Head of caudate nucleus (tissue), 42 donors: Measurements from ENCODE around the gene TIAM2.

Experiments
- DNase-seq, 42 donors: peaks; one replicate each; pipeline versions ENCODE4 v3.0.0 to v3.0.0-alpha.2; 2020 to 2021; ENCODE audit warnings: mixed read lengths in 7 of 42
- intact Hi-C: fragments of 100-400 bp; cut with DNase I; formaldehyde crosslinking; loops from one replicate; pipeline ENCODE4 v1.15.0; 2022

Gene TIAM2

GRCh38 chr6:155045561-155046404 lies 50.7 kb downstream of the TIAM2 start:
- peak in 2 of 42 donors; percentile 32 to 35 for DNase-seq
- intact Hi-C loops: no loop called here

DNA sequence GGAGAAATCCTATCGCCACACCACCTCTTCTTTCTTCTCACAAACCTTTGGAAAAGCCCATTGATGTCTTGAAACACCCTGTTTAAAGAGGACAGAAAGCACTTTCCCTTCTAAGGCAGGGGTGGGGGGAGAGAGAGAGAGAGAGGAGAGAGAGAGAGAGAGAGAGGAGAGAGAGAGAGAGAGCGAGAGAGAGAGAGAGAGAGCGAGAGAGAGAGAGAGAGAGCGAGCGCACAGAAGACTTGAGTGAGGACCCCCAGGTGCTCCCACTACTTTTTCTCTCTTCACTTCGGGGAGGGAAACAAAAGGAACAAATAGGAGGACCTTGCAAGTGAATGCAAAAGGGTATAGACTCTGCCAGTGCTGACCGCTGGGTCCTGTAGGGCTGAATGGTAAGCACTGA lies 52.4 kb downstream of the TIAM2 start:
- intact Hi-C loops: no loop called here
- DNase-seq: peak in 1 of 42 donors; percentile 4

GRCh38 chr6:155050311-155050710 lies 55.2 kb downstream of the TIAM2 start:
- peak in 2 of 42 donors; percentile 7 to 30 for DNase-seq
- intact Hi-C loops: no loop called here

DNA sequence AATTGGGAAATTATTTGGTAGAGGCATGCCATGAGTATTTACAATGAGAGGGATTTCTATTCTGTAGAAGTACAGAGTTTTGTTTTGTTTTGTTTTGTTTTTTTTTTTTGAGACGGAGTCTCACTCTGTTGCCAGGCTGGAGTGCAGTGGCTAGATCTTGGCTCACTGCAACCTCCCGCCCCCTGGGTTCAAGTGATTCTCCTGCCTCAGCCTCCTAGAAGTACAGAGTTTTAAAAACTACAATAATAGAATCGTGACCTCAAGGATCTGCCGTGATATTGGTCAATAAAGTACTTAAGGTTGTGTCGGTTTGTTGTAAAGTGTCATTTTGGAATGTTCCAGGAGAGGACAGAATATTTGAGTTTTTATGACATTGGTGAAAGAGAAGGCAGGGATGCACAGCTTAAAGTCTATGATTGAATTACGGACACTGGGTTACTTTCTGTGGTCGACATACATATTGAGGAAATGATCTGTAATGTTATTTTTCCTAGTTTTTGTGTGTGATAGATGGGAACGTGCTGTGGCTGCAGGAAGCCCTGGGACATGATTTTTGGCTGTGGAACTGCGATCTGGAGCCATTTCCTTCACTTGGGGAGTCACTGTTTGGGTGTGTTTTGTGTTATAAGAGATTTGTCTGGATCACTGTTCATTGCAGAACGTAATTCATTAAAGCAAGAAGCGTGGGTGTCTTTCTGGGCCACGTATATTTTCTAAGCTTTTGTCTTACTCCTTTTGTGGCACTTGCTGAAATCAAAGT lies 59.6 kb downstream of the TIAM2 start:
- intact Hi-C loops: no loop called here
- no peak for DNase-seq

- intact Hi-C loops: no loop called here
- DNase-seq: no peak
Measured at GRCh38 chr6:155055729-155056128, 60.6 kb downstream of the TIAM2 start.

DNA sequence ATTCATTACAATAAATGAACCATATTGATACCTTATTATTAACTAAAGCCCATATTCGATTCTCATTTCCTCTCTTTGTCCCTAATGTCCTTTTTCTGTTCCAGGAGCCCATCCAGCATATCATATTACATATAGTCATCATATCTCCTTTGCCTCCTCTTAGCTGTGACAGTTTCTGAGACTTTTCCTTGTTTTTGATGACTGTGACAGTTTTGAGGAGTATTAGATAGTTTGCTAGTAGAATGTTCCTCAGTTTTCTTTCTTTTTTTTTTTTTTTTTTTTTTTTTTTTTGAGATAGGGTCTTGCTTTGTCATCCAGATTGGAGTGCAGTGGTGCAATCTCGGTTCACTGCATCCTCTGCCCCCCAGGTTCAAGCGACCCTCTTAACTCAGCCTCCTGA lies 61.6 kb downstream of the TIAM2 start:
- DNase-seq: no peak
- intact Hi-C loops: no loop called here

- intact Hi-C loops: no loop called here
- DNase-seq: no peak
Measured at GRCh38 chr6:155061381-155061780, 66.3 kb downstream of the TIAM2 start.

DNA sequence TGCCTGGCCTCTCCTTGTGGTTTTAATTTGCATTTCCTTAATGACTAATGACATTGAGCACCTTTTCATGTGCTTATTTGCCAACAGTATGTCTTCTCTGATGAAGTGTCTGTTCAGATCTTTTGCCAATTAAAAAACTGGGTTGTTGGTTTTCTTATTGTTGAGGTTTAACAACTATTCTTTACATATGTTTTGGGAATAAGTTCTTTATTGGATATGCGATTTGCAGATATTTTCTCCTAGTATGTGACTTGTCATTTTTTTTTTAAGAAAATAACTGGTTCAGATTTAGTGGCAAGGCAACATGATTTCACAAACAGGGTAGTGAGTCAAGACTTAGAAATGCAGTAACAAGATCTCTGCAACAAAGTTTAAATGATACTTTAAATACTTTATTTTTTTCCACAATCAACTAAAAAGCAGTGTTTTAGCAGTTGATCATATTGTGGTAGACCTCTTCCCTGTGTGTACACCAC lies 67.8 kb downstream of the TIAM2 start:
- DNase-seq: no peak
- intact Hi-C loops: no loop called here

GRCh38 chr6:155064303-155064702 lies 69.2 kb downstream of the TIAM2 start:
- no peak for DNase-seq
- intact Hi-C loops: no loop called here

- DNase-seq: no peak
- intact Hi-C loops: no loop called here
Measured at GRCh38 chr6:155066361-155066760, 71.2 kb downstream of the TIAM2 start.

DNA sequence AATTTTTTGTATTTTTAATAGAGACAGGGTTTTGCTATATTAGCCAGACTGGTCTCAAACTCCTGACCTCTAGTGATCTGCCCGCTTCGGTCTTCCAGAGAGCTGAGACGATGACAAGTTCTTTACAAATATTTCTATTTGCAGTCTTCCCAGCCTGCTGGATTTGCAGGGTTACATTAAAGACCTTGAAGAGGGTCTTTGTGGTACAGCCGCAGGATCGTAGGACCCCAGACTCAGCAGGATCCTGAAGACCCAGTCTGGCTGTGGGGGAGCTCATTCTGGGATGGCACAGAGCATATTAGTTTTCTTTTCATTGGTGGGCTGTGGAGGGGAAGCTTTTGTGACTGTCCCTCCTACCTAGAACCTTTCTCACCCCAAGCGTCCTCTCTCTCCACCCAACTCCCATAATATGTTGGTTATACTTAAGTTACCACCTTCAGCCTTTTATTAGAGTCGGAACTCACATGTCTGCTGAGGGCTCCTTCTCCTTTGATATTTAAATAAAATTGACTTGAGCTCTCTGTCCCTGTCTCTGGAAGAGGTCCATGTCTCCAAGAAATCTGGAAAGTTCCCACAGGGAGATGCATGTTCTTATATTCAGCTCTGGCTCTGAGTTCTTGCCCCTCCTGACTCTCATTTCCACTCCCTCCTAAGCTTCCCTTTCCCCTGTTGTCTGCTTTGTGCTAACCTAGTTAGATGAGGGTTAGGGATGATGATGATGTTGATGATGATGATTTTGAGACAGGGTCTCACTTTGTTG lies 72.0 kb downstream of the TIAM2 start:
- intact Hi-C loops: no loop called here
- no peak for DNase-seq

DNA sequence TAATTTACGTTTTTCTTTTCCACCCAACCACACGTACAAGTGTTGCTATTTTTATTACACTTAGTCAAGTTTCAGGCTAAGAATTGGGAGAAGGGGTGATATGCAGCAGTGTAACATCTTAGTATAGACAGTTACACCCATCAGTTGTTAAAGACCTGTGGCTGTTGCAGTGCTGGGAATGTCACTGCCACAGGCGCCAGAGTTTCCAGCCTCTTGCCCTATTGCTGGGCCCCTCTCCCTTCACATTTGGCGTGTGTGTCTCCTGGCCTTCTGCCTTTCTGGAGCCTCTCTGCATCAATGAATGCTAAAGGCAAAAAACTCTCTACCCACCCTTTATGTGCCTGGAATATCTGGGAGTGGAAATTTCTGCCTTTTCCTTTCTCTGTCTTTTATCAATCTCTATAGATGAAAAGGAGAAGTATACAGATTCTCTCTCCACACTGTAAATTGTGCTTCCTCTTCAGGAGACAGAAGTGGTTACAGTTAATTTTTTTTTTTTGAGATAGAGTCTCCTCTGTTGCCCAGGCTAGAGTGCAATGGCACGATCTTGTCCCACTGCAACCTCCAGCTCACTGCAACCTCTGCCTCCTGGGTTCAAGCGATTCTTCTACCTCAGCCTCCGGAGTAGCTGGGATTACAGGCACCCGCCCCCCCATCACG lies 73.0 kb downstream of the TIAM2 start:
- intact Hi-C loops: no loop called here
- no peak for DNase-seq

- DNase-seq: no peak
- intact Hi-C loops: no loop called here
Measured at GRCh38 chr6:155069543-155069942, 74.4 kb downstream of the TIAM2 start.

GRCh38 chr6:155075930-155076695 lies 81.0 kb downstream of the TIAM2 start:
- intact Hi-C loops: no loop called here
- no peak for DNase-seq

GRCh38 chr6:155077331-155077730 lies 82.2 kb downstream of the TIAM2 start:
- intact Hi-C loops: no loop called here

DNA sequence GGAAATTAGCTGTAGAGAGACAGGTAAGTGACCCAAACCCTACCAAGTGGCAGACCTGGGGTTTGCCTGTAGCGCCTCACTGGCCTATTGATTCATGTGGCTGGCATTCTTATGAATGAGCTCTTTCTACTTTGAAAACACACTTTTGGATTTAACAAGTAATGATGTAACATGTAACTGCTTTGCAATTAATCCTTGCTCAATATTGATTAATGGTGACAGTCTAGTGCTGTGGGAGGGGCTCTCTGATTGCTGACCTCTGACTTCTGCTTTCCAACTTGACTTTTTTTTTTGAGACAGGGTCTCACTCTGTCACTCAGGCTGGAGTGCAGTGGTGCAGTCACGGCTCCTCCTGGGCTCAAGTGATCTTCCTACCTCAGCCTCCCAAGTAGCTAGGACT lies 82.7 kb downstream of the TIAM2 start:
- DNase-seq: no peak
- intact Hi-C loops: no loop called here

More at GRCh38 chr6:155077331-155077730, 82.2 kb downstream of the TIAM2 start:
- no peak for DNase-seq

DNA sequence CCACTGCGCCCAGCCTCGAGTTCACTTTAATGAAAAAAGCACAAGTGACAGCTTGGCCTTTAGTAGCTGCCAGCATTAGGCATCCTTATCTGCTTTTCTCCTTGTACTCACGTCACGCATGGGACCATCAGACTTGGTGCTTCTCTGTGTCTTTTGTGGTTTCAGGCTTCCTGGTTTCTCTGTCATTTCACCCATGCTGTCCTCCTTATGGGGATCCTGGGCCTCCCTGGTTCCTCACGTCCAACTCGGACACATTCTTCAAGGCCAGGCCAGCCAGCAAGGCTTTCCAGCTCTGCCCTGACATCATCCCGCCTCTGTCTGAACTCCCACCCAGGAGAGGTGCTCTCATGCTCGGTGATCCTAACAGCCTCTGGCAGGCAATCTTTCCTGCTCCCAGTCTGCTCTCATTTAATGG lies 83.2 kb downstream of the TIAM2 start:
- intact Hi-C loops: no loop called here
- no peak for DNase-seq

GRCh38 chr6:155079985-155080452 lies 84.9 kb downstream of the TIAM2 start:
- intact Hi-C loops: no loop called here
- no peak for DNase-seq
